Measurements from ENCODE around the gene IL1RL2. TPM values are rescaled to one million over a fixed set of nuclear protein-coding genes. Genes with fewer than 3 reads are reported as not detected.
A peak's percentile ranks its signal among the peaks of the same experiment; 100 is the strongest.

The IL1RL2 gene
- total RNA-seq, 4 donors from 2014 or later: 2.2 to 6.2 (median 3.7) TPM

- Histone ChIP-seq H3K36me3 (no peaks in the 10 kb centered on the region), H3K4me1 (peaks cover 12 to 46% of the 10 kb centered on the region in 2 donors), H3K27ac (no peak overlapping the region), H3K9me3 (no peaks in the 10 kb centered on the region), H3K27me3 (no peaks in the 10 kb centered on the region), H3K4me3 (replicated peaks in 1 of 3) (no peak overlapping the region)
- no peak for DNase-seq
- 91 to 97% methylated on average over 18 of the region's 18 CpGs for WGBS, 2 donors
- no peak for TF ChIP-seq POLR2A (IDR thresholded peaks at IDR 0.05)
- TF ChIP-seq, protein P1, sequence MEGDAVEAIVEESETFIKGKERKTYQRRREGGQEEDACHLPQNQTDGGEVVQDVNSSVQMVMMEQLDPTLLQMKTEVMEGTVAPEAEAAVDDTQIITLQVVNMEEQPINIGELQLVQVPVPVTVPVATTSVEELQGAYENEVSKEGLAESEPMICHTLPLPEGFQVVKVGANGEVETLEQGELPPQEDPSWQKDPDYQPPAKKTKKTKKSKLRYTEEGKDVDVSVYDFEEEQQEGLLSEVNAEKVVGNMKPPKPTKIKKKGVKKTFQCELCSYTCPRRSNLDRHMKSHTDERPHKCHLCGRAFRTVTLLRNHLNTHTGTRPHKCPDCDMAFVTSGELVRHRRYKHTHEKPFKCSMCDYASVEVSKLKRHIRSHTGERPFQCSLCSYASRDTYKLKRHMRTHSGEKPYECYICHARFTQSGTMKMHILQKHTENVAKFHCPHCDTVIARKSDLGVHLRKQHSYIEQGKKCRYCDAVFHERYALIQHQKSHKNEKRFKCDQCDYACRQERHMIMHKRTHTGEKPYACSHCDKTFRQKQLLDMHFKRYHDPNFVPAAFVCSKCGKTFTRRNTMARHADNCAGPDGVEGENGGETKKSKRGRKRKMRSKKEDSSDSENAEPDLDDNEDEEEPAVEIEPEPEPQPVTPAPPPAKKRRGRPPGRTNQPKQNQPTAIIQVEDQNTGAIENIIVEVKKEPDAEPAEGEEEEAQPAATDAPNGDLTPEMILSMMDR (IDR thresholded peaks at IDR 0.05): no peak
- intact Hi-C loops (cut with DNase I): no loop called here
These were observed 48.2 kb downstream of the IL1RL2 start for GRCh38 chr2:102235042-102235473.

DNA sequence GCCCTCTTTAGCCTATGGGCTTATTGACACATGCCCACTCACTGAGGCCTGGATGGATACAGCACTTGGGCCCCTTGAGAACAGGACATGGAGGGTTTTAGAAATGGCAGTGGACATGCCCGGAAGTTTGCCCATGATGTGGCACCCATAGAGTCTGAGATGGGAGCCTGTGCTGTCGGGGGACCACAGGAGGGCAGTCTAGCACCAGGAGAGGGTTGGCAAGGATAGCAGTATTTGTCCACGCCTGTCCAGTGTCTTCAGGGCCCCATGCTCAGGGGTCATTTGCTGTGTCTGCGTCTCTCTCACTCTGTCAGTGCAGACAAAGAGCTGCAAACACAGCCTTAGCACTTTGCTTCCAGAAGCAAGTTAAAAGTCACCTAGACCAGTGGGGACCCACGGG is 48.7 kb downstream of the IL1RL2 start:
- no peaks in the 10 kb centered on the region for H3K9me3 ChIP-seq
- TF ChIP-seq, protein P1 (IDR thresholded peaks at IDR 0.05): peak in 2 of 6 experiments; percentile 29 to 30
- no peak for TF ChIP-seq POLR2A (IDR thresholded peaks at IDR 0.05)
- no peak overlapping the region for H3K27ac ChIP-seq
- intact Hi-C loops (cut with DNase I): no loop called here
- no peak for DNase-seq
- H3K4me1 ChIP-seq: peaks cover 9 to 46% of the 10 kb centered on the region in 2 donors
- no peaks in the 10 kb centered on the region for H3K36me3 ChIP-seq
- no peak overlapping the region for H3K4me3 ChIP-seq (replicated peaks in 1 of 3)
- WGBS, 2 donors: 84 to 90% methylated on average over 4 to 5 of the region's 5 CpGs
- no peaks in the 10 kb centered on the region for H3K27me3 ChIP-seq

GRCh38 chr2:102236132-102236531 is 49.3 kb downstream of the IL1RL2 start:
- intact Hi-C loops (cut with DNase I): no loop called here
- Histone ChIP-seq H3K9me3 (no peaks in the 10 kb centered on the region), H3K27ac (no peak overlapping the region), H3K36me3 (no peaks in the 10 kb centered on the region), H3K27me3 (no peaks in the 10 kb centered on the region), H3K4me3 (replicated peaks in 1 of 3) (no peak overlapping the region), H3K4me1 (peaks cover 15 to 46% of the 10 kb centered on the region in 2 donors)
- DNase-seq: no peak
- 70 to 84% methylated on average over 5 of the region's 5 CpGs for WGBS, 2 donors
- no peak for TF ChIP-seq POLR2A (IDR thresholded peaks at IDR 0.05)
- TF ChIP-seq, protein P1 (IDR thresholded peaks at IDR 0.05): no peak

- intact Hi-C loops (cut with DNase I): no loop called here
- 91 to 92% methylated on average over 11 of the region's 11 CpGs for WGBS, 2 donors
- no peak for TF ChIP-seq POLR2A (IDR thresholded peaks at IDR 0.05)
- TF ChIP-seq, protein P1 (IDR thresholded peaks at IDR 0.05): no peak
- Histone ChIP-seq H3K4me3 (replicated peaks in 1 of 3) (no peak overlapping the region), H3K9me3 (no peaks in the 10 kb centered on the region), H3K36me3 (no peaks in the 10 kb centered on the region), H3K4me1 (peaks cover 13 to 39% of the 10 kb centered on the region in 2 donors), H3K27ac (no peak overlapping the region), H3K27me3 (no peaks in the 10 kb centered on the region)
- no peak for DNase-seq
These were observed 50.4 kb downstream of the IL1RL2 start for GRCh38 chr2:102237176-102237575.

GRCh38 chr2:102238039-102238756 is 51.4 kb downstream of the IL1RL2 start:
- WGBS, 2 donors: 69 to 76% methylated on average over 10 of the region's 10 CpGs
- DNase-seq: no peak
- intact Hi-C loops (cut with DNase I): no loop called here
- Histone ChIP-seq H3K36me3 (no peaks in the 10 kb centered on the region), H3K27ac (peak overlapping the region in 2 of 3 donors; percentile 11 to 23), H3K27me3 (no peaks in the 10 kb centered on the region), H3K9me3 (no peaks in the 10 kb centered on the region), H3K4me3 (replicated peaks in 1 of 3) (no peak overlapping the region), H3K4me1 (peaks cover 9 to 32% of the 10 kb centered on the region in 2 donors)
- no peak for TF ChIP-seq POLR2A (IDR thresholded peaks at IDR 0.05)
- TF ChIP-seq, protein P1 (IDR thresholded peaks at IDR 0.05): no peak

All from thyroid gland (tissue), 4 donors.